Stomach (tissue), 9 donors: ENCODE measurements around the gene KDM5B. TPM values are rescaled to one million over a fixed set of nuclear protein-coding genes. Genes with fewer than 3 reads are reported as not detected.

Experiments used
- DNase-seq, 2 donors: peaks; one replicate each; pipeline versions ENCODE4 v3.0.0 to v3.0.0-alpha.2; 2013 to 2019
- H3K27ac ChIP-seq, 5 donors: fragments of 200-600 bp in 4 of 5; sonication (generic) in 4 of 5; one replicate each; pipeline ENCODE4 v1.5.1; 2013 to 2019; ENCODE audit warnings: mild to moderate bottlenecking in 1 of 5, moderate library complexity in 1 of 5
- H3K27me3 ChIP-seq, 3 donors: fragments of 200-600 bp; sonication (generic); one replicate each; pipeline ENCODE4 v1.5.1; 2017 to 2019; ENCODE audit warnings: mixed run types in 1 of 3
- H3K36me3 ChIP-seq, 4 donors: fragments of 200-600 bp; sonication (generic); 1 replicate in 3 of 4; 2 replicates in 1 of 4; pipeline ENCODE4 v1.5.1; 2016 to 2019
- H3K4me1 ChIP-seq, 4 donors: fragments of 200-600 bp; sonication (generic); one replicate each; pipeline ENCODE4 v1.5.1; 2016 to 2019
- H3K4me3 ChIP-seq, 4 donors: fragments of 200-600 bp; sonication (generic) in 3 of 4; one replicate each; pipeline ENCODE4 v1.5.1; 2016 to 2019; ENCODE audit warnings: mild to moderate bottlenecking in 1 of 4
- H3K9me3 ChIP-seq, 4 donors: fragments of 200-600 bp; sonication (generic); one replicate each; pipeline ENCODE4 v1.5.1; 2016 to 2019
- CTCF ChIP-seq, 7 experiments: fragments of 450-650 bp in 4 of 7; fragments of 200-600 bp in 3 of 7; sonication (generic) in 3 of 7; IDR thresholded peaks; one replicate each; pipeline ENCODE4 v1.5.1; 2016 to 2019; ENCODE audit warnings: antibody characterized with exemption in 7 of 7, control low read depth in 2 of 7, mild to moderate bottlenecking in 1 of 7
- EP300 ChIP-seq: sonication (generic); formaldehyde crosslinking; IDR thresholded peaks from one replicate; pipeline ENCODE4 v1.6.1; 2017; ENCODE audit warnings: antibody characterized with exemption
- POLR2A ChIP-seq, 4 donors: fragments of 450-650 bp; IDR thresholded peaks; one replicate each; pipeline ENCODE4 v1.6.1; 2016; ENCODE audit warnings: antibody characterized with exemption in 4 of 4, control low read depth in 2 of 4, mild to moderate bottlenecking in 1 of 4, moderate library complexity in 1 of 4
- POLR2AphosphoS5 ChIP-seq, 3 donors: sonication (generic); formaldehyde crosslinking; IDR thresholded peaks; one replicate each; pipeline ENCODE4 v1.6.1; 2016; ENCODE audit warnings: antibody characterized with exemption in 3 of 3
- WGBS, 5 donors: extraction: QIAGEN DNeasy Blood & Tissue Kit in 3 of 5; methylation state at CpG; one replicate each; pipeline versions ENCODE4 v1.1.5 to v1.1.7; 2013 to 2018; 5-methylcytosine and 5-hydroxymethylcytosine counted together
- intact Hi-C: fragments of 100-400 bp; cut with DNase I; formaldehyde crosslinking; loops from one replicate; pipeline ENCODE4 v1.15.1; 2023; ENCODE audit warnings: low total_unique reads
- polyA plus RNA-seq, 3 donors: library from polyadenylated mRNA; stranded (reverse); fragments of 200-250 nt; gene quantifications; one replicate each; pipeline ENCODE4 v1.2.3, GENCODE V29; 2013
- total RNA-seq, 5 donors: library from RNA; depleted of rRNA; stranded (reverse); fragments of >200 nt; gene quantifications; one replicate each; pipeline versions ENCODE4 v1.1.0 to v1.2.3, GENCODE V29; 2014 to 2016
- donor health status: healthy with polysubstance abuse.
- donor health status: Bipolar disorder and iron deficiency.
- donor health status: healthy.

The KDM5B gene
- total and polyA plus RNA-seq, 8 donors: 6.5 to 229 (median 52.8) TPM

GRCh38 chr1:202821467-202821866, 13.2 kb upstream of the KDM5B start:
- H3K36me3 ChIP-seq: no peaks in the 10 kb centered on the region
- no peak overlapping the region for H3K27ac ChIP-seq
- H3K27me3 ChIP-seq: no peaks in the 10 kb centered on the region
- no peak for DNase-seq
- 38 to 63% (median 54%) methylated on average over 2 of the region's 2 CpGs for WGBS, 5 donors
- intact Hi-C loops: no loop called here
- H3K4me1 ChIP-seq: peaks cover 0 to 19% (median 0%) of the 10 kb centered on the region in 4 donors
- TF ChIP-seq EP300: no peak
- TF ChIP-seq CTCF (IDR thresholded peaks at IDR 0.05): no peak
- TF ChIP-seq POLR2AphosphoS5 (IDR thresholded peaks at IDR 0.05): no peak
- no peak for TF ChIP-seq POLR2A (IDR thresholded peaks at IDR 0.05)
- H3K9me3 ChIP-seq: no peaks in the 10 kb centered on the region
- no peak overlapping the region for H3K4me3 ChIP-seq

GRCh38 chr1:202818819-202819218, 10.6 kb upstream of the KDM5B start:
- Histone ChIP-seq H3K9me3 (no peaks in the 10 kb centered on the region), H3K27me3 (no peaks in the 10 kb centered on the region), H3K27ac (no peak overlapping the region), H3K4me3 (no peak overlapping the region), H3K4me1 (peaks cover 0 to 8% (median 0%) of the 10 kb centered on the region in 4 donors), H3K36me3 (no peaks in the 10 kb centered on the region)
- TF ChIP-seq CTCF (IDR thresholded peaks at IDR 0.05): no peak
- TF ChIP-seq EP300: no peak
- no peak for TF ChIP-seq POLR2A (IDR thresholded peaks at IDR 0.05)
- TF ChIP-seq POLR2AphosphoS5 (IDR thresholded peaks at IDR 0.05): no peak
- DNase-seq: no peak
- intact Hi-C loops: no loop called here
- WGBS, 5 donors: 26 to 48% (median 40%) methylated on average over 1 of the region's 1 CpG

- Histone ChIP-seq H3K4me1 (peaks cover 9 to 23% (median 18%) of the 10 kb centered on the region in 4 donors), H3K27ac (no peak overlapping the region), H3K36me3 (no peaks in the 10 kb centered on the region), H3K4me3 (no peak overlapping the region), H3K9me3 (no peaks in the 10 kb centered on the region), H3K27me3 (no peaks in the 10 kb centered on the region)
- no peak for DNase-seq
- TF ChIP-seq POLR2A (IDR thresholded peaks at IDR 0.05) (no peak), EP300 (no peak)
- intact Hi-C loops: no loop called here
- 69 to 88% (median 85%) methylated on average over 10 of the region's 10 CpGs for WGBS, 5 donors
Observed at GRCh38 chr1:202815120-202815519, 6.9 kb upstream of the KDM5B start.

GRCh38 chr1:202812176-202813026, 4.2 kb upstream of the KDM5B start:
- intact Hi-C loops: no loop called here
- TF ChIP-seq CTCF (IDR thresholded peaks at IDR 0.05): no peak
- TF ChIP-seq POLR2A (IDR thresholded peaks at IDR 0.05): no peak
- no peak for TF ChIP-seq POLR2AphosphoS5 (IDR thresholded peaks at IDR 0.05)
- TF ChIP-seq EP300: no peak
- Histone ChIP-seq H3K36me3 (no peaks in the 10 kb centered on the region), H3K27ac (no peak overlapping the region), H3K9me3 (no peaks in the 10 kb centered on the region), H3K4me1 (peaks cover 9 to 39% (median 34%) of the 10 kb centered on the region in 4 donors), H3K27me3 (no peaks in the 10 kb centered on the region), H3K4me3 (peak overlapping the region in 1 of 4 donors; percentile 86)
- peak in 1 of 2 donors; percentile 67 for DNase-seq
- 42 to 56% (median 53%) methylated on average over 7 to 9 of the region's 9 CpGs for WGBS, 5 donors
